ENCODE measurements around the gene GDPD1.
A peak's percentile ranks its signal among the peaks of the same experiment; 100 is the strongest.
"Not testable (repeated sequence)": the region's sequence is repeated elsewhere in the genome, so short reads cannot be mapped to it uniquely, and the experiment has no call there.

The GDPD1 gene

DNA sequence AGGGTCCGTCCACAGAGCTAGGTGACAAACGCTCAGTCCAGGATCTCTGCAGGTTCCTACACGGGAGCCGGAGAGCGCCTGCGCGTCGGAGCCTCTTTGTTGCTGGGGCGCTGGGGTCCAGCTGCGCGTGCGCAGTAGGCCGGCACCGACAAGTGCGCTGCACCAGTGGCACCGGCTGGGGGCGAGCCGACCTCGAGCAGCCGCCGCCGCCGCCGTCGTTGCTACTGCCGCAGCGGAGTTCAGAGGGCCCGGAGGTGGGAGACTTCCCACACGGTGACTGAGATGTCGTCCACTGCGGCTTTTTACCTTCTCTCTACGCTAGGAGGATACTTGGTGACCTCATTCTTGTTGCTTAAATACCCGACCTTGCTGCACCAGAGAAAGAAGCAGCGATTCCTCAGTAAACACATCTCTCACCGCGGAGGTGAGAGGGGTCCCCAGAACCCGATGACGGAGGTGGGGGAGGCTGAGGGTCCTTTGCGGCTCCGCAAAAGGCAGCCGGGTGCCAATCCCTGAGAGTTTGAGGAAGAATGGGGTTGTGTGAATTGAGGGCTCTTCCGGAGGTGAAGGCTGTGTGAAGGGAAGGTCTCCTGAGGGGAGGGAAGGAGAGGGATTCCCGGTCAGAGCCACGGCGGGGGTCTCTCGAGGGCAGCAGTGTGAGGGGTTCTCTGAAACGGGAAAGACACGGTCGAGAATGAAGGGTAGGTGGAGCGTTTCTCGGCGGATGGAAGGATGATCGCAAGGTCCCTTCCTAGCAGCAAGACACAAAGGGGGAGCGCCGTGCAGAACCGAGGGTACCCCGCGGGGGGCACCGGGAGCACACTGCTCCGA lies at the start of gene GDPD1:
GDPD1 (plus strand) TSS at position 184 of the 831 bp plus-strand sequence; CDS start at position 283, 99 bp downstream.
- TF ChIP-seq, protein P1, sequence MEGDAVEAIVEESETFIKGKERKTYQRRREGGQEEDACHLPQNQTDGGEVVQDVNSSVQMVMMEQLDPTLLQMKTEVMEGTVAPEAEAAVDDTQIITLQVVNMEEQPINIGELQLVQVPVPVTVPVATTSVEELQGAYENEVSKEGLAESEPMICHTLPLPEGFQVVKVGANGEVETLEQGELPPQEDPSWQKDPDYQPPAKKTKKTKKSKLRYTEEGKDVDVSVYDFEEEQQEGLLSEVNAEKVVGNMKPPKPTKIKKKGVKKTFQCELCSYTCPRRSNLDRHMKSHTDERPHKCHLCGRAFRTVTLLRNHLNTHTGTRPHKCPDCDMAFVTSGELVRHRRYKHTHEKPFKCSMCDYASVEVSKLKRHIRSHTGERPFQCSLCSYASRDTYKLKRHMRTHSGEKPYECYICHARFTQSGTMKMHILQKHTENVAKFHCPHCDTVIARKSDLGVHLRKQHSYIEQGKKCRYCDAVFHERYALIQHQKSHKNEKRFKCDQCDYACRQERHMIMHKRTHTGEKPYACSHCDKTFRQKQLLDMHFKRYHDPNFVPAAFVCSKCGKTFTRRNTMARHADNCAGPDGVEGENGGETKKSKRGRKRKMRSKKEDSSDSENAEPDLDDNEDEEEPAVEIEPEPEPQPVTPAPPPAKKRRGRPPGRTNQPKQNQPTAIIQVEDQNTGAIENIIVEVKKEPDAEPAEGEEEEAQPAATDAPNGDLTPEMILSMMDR (conservative IDR thresholded peaks at IDR 0.05; ENCODE audit: low read depth, low read length), result peak; percentile 46
- H3K4me3 ChIP-seq (ENCODE audit: low read depth, low read length), result peak within 1 kb of the TSS; percentile 81
- peak; percentile 95 for DNase-seq (ENCODE audit: low read depth)

DNA sequence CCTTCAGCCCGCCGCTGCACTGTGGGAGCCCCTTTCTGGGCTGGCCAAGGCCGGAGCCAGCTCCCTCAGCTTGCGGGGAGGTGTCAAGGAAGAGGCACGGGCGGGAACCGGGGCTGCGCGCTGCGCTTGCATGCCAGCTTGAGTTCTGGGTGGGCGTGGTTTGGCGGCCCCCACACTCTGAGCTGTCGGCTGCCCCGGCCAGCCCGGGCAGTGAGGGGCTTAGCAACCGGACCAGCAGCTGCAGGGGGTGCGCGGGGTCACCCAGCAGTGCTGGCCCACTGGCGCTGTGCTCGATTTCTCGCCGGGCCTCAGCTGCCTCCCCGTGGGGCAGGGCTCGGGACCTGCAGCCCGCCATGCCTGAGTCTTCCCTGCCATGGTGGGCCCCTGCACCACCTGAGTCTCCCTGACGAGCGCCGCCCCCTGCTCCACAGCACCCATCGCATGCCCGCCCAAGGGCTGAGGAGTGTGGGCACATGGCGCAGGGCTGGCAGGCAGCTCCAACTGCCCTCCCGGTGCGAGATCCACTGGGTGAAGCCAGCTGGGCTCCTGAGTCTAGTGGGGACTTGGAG lies 47.8 kb upstream of the GDPD1 start:
- no peak for DNase-seq (ENCODE audit: low read depth)
- TF ChIP-seq, protein P1 (conservative IDR thresholded peaks at IDR 0.05; ENCODE audit: low read depth, low read length), result no peak
- H3K4me3 ChIP-seq (ENCODE audit: low read depth, low read length), result no peak overlapping the region

DNA sequence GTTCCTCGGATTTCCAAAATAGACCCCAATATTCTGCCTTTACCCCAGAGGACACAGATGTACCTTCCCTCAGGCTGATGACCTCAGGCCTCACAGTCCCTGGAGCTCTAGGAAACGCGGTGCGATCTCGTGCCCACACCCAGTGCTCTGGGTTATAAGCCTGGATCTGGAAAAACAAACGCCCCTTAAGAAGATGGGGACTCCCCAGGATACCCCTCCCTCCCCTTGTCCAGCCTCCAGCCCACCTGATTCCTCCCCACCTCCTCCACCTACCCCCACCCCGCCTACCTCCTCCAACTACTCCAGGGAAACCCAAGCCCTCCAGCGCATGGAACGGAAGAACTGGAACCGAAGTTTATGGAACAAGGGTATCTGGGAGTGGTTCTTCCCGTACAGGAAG lies 45.6 kb upstream of the GDPD1 start:
- DNase-seq (ENCODE audit: low read depth), result no peak
- no peak overlapping the region for H3K4me3 ChIP-seq (ENCODE audit: low read depth, low read length)
- TF ChIP-seq, protein P1 (conservative IDR thresholded peaks at IDR 0.05; ENCODE audit: low read depth, low read length), result no peak

DNA sequence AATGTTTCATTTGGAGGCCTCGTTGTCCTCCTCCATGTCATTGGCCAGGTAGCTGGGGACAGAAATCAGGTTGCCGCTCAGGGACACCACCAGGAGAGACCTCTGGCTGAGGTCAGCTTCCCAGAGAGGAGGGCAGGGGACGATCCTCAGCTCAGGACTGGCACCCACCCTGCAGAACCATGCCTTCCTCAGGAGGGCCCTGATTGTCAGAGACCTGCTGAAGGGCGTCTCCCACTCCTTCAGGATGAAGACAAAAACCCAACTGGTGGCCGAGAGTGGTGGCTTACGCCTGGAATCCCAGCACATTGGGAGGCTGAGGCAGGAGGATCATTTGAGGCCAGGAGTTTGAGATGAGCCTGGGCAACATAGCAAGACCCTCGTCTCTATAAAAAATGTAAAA lies 45.2 kb upstream of the GDPD1 start:
- TF ChIP-seq, protein P1 (conservative IDR thresholded peaks at IDR 0.05; ENCODE audit: low read depth, low read length), result no peak
- H3K4me3 ChIP-seq (ENCODE audit: low read depth, low read length), result no peak overlapping the region
- no peak for DNase-seq (ENCODE audit: low read depth)

DNA sequence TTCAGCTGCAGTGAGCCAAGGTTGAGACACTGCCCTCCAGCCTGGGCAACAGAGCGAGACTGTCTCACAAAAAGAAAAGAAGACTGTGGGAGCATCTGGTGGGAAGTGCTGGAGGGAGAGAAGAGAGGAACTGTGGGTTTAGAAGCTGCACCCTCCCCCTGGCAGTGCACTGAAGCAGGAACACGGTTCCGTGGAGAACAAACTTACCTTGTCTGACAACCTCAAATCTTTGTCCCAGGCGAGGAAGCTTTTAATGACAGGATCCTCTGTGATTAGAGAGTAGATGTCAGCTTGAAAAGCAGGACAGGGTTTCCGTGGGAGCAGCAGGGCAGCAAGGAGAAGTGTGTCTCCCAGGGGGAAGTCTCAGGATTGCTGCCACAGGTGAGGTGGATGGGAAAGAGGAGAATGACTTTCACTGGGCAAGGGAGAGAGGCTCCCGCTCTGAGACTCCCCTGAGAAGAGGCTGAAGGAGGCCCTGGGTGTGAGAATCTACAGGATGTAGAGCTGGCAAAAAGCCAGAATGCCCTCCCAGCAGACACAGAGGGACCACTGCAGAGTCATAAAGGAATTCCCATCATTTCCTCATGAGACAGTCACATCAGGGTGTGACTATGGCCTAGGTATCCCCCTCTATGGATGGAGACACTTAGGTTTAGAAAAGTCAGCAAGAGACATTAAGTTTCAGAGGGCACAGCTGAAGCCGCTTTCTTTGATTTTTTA lies 41.9 kb upstream of the GDPD1 start:
- DNase-seq (ENCODE audit: low read depth), result no peak
- TF ChIP-seq, protein P1 (conservative IDR thresholded peaks at IDR 0.05; ENCODE audit: low read depth, low read length), result no peak

DNA sequence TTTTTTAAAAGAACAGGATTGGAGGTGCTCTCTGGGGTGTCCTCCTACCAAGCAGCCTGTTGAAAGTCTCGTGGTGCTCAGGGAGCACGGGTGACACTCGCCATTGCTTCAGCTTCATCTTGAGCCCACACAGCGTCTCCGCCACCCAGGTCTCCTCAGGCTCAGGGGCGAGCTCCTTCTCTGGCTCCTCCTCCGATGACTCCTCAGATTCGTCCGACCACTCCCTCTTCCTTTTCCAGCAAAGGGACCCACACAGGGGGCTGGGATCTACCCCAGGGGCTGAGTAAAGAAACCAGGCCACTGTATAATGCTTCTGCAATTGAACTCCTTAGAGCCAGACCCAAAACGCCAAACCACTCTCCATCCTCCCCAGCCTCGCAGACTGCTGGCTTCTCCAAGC lies 40.7 kb upstream of the GDPD1 start:
- DNase-seq (ENCODE audit: low read depth); H3K4me3 ChIP-seq (ENCODE audit: low read depth, low read length): not testable (repeated sequence)

More for the DNA sequence above, 41.9 kb upstream of the GDPD1 start:
- H3K4me3 ChIP-seq (ENCODE audit: low read depth, low read length), result no peak overlapping the region

DNA sequence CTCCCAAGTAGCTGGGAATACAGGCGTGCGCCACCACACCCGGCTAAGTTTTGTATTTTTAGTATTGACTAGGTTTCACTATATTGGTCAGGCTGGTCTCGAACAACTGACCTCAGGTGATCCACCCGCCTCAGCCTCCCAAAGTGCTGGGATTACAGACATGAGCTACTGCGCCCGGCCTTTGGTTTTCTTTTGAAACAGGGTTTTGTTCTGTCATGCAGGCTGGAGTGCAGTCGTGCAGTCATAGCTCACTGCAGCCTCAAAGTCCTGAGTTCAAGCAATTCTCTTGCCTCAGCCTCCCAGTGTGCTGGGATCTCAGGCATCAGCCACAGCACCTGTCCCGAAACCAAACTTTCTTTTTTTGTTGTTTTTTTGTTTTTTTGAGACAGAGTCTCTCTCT lies 39.7 kb upstream of the GDPD1 start:
- TF ChIP-seq, protein P1 (conservative IDR thresholded peaks at IDR 0.05; ENCODE audit: low read depth, low read length), result no peak
- DNase-seq (ENCODE audit: low read depth), result no peak
- no peak overlapping the region for H3K4me3 ChIP-seq (ENCODE audit: low read depth, low read length)

All from choroid plexus epithelial cell (primary cell).